NCI-H446 treated with DMSO at 0.1 percent for 48 hours (cell line): Measurements from ENCODE around the gene LY6G5C.

Experiments used
- DNase-seq: peaks from one replicate; lab custom pipeline; 2025; lab: John Stamatoyannopoulos, UW

Gene LY6G5C

DNA sequence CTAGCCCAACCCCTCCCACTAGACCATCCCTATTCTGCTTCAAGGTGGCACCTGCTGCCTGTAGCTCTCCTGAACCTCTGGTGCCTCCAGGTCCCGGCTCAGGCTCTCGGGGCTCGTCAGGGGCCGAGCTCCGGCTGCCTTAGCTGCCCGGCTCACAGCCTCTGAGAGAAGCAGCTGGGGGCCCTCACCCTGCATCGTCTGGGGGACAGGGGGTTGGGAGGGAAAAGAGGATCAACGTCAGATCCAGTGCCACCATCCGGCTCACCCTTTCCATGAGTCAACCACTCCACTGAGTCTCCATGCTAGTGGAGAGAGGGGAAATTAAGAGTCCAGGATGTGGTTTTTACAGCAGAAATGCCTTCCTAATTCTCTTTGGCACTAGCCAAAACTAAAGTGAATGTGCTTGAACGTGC lies 41.4 kb downstream of the LY6G5C start:
- no peak for DNase-seq

DNA sequence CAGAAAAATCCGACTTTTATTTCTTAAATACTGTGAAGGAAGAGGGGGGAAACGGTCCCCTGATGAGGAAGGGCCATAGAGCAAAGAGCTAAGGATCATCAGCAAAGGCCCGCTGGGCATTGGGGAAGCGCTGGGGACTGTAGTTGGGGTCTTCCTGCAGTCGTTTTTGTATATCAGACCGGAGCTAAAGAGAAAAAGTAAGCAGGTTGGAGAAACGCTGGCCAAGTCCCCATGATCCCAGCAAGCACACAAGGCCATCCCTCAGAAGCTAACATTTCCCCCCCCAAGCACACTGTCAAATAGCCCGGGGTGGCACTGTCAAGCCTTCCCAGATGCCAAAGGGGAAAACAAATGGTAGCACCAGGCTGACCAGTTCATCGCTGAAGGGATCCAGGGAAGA lies 41.8 kb downstream of the LY6G5C start:
- no peak for DNase-seq

DNA sequence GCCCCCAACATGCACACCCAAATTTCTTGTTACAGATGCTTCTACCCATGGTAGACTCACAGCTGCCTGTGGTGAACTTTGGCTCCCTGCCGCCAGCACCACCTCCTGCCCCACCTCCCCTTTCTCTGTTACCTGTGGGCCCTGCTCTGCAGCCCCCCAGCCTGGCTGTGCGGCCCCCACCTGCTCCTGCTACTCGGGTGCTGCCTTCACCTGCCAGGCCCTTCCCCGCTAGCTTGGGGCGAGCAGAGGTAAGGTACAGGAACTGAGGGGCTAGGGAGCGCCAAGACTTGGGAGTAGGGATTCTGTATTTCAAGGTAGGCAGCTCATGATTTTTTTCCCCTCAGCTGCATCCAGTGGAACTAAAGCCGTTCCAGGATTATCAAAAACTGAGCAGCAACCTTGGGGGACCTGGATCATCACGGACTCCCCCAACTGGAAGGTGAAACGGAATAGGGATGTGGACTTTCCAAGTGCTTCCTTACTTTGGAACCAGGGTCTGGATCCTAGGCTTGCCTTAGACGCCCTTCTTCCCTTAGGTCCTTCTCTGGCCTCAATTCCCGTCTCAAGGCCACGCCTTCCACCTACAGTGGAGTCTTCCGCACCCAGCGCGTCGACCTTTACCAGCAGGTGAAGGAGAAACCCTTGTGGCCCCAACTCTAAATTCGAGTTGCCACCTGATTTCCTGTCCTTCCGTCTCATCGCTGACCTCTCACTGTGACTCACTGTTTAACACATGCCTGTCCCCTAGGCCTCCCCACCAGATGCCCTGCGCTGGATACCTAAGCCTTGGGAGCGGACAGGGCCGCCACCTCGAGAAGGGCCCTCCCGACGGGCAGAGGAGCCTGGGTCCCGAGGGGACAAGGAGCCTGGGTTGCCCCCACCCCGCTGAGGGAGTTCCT lies 43.9 kb downstream of the LY6G5C start:
- DNase-seq: no peak

DNA sequence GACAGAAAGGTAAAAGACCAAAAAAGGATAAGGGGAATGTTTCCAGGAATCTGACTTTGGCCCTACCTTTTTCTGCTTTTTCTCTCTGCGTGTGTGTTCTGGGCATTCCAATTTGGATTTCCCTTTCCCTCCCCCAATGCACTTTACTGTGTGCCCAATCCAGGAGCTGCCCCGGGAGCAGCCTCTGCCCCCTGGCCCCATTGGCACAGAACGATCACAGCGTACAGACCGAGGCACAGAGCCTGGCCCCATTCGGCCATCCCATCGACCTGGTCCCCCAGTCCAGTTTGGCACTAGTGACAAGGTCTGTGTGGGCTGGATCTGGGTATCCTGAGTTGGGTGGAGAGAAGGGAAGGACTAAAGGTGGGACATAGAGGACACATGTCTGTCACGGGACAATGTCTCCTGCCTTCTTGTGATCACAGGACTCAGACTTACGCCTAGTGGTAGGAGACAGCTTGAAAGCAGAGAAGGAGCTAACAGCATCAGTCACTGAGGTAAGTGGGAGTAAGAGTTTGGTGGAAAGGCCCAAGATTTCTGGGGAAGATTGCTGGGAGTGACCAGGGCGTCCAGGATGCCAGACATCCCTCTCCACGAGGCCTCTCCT lies 45.8 kb downstream of the LY6G5C start:
- no peak for DNase-seq

DNA sequence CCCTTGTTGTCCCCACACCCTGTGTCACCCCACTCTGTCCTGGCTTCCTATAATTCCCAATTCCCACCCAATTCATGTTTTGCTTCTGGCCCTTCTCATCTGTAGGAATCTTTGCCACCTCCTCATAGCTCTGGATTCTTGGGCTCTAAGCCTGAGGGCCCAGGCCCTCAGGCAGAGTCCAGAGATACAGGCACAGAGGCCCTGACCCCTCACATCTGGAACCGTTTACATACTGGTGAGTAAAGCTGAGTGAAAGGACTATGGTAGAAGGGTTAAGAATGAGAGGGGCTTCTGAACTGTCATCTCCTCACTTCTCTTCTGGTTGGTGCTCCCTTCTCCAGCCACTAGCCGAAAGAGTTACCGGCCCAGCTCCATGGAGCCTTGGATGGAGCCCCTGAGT lies 46.7 kb downstream of the LY6G5C start:
- DNase-seq: no peak

DNA sequence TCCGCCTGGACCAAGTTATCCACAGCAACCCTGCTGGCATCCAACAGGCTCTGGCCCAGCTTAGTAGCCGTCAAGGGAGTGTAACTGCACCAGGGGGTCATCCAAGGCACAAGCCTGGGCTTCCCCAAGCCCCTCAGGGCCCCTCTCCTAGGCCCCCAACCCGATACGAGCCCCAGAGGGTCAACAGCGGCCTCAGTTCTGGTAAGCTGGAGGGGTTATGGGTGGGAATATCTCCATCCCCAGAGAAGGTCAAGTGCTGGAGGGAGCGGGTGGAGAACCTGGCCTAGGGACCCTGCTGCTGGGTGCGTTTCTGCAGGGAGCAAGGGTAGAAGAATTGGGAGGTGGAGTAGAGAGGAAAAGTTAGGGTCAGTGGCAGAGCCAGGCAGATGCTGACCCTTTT lies 47.4 kb downstream of the LY6G5C start:
- no peak for DNase-seq

DNA sequence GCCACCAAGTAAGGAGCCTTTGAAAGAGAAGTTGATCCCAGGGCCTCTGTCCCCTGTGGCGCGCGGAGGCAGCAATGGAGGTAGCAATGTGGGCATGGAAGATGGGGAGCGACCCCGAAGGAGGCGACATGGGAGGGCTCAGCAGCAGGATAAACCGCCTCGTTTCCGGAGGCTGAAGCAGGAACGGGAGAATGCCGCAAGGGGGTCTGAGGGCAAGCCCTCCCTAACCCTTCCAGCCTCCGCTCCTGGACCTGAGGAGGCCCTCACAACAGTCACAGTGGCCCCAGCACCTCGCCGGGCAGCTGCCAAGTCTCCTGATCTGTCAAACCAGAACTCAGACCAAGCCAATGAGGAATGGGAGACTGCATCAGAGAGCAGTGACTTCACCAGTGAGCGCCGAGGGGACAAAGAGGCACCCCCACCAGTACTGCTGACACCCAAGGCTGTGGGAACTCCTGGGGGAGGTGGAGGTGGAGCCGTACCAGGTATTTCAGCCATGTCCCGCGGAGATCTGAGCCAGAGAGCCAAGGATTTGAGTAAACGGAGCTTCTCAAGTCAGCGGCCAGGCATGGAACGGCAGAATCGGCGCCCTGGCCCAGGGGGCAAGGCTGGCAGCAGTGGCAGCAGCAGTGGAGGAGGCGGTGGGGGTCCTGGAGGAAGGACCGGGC lies 48.5 kb downstream of the LY6G5C start:
- DNase-seq: no peak

DNA sequence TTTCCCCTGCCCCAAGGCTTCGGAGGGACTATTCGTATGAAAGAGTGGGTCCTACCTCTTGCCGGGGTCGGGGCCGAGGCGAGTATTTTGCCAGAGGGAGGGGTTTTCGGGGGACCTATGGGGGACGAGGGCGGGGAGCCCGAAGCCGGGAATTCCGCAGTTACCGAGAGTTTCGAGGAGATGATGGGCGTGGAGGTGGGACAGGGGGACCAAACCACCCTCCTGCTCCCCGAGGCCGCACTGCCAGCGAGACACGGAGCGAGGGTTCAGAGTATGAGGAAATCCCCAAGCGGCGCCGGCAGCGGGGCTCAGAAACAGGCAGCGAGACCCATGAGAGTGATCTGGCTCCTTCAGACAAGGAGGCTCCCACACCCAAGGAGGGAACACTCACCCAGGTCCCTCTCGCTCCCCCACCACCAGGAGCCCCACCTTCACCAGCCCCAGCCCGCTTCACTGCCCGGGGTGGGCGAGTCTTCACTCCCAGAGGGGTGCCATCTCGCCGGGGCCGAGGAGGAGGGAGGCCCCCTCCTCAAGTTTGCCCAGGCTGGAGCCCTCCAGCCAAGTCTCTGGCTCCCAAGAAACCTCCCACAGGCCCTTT lies 49.1 kb downstream of the LY6G5C start:
- DNase-seq: no peak

DNA sequence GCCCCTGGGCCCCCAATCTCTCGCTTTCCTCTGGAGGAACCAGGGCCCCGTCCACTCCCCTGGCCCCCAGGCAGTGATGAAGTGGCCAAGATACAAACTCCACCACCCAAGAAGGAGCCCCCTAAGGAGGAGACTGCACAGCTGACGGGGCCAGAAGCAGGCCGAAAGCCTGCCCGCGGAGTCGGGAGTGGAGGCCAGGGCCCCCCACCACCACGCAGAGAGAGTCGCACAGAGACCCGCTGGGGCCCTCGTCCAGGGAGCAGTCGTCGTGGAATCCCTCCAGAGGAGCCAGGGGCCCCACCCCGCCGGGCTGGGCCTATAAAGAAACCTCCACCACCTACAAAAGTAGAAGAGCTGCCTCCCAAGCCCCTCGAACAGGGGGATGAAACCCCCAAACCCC lies 49.7 kb downstream of the LY6G5C start:
- DNase-seq: no peak

DNA sequence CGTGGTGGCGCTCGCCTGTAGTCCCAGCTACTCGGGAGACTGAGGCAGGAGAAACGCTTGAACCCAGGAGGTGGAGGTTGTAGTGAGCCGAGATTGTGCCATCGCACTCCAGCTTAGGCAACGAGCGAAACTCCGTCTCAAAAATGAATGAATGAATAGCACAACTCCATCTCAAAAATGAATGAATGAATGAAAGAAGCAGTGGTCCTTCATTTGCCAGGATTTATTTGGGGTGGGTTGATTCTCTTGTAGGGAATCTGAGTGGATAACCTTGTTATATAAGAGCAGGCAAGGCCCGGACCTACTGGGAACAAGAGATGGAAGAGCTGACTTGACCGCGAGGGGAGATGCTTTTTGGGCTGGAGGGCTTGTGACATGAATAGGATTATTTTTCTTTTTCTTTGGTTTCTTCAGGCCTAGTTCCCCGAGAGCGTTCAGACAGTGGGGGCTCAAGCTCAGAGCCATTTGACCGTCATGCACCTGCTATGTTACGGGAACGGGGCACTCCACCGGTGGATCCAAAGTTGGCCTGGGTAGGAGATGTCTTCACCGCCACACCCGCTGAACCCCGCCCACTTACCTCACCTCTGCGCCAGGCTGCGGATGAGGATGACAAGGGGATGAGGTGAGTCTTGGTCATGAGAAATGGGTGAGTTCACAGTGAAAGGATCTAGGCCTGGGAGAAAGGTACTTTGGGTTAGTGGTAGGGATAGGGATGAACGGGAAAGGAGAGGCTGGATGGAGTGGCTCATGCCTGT lies 50.5 kb downstream of the LY6G5C start:
- DNase-seq: no peak

DNA sequence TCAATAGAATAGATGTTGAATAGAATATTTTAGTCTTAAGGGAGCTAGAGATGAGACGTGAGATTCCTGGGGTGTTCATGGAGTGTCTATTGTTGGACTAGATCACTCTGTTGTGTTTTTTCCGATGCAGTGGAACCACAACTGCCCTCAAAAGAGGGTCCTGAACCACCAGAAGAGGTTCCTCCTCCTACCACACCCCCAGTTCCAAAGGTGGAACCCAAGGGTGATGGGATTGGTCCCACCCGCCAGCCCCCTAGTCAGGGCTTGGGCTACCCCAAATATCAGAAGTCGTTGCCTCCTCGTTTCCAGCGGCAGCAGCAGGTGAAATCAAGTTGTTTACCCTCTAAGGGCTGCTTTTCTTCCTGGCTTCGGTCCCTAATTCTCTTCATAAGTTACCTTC lies 51.9 kb downstream of the LY6G5C start:
- DNase-seq: no peak

DNA sequence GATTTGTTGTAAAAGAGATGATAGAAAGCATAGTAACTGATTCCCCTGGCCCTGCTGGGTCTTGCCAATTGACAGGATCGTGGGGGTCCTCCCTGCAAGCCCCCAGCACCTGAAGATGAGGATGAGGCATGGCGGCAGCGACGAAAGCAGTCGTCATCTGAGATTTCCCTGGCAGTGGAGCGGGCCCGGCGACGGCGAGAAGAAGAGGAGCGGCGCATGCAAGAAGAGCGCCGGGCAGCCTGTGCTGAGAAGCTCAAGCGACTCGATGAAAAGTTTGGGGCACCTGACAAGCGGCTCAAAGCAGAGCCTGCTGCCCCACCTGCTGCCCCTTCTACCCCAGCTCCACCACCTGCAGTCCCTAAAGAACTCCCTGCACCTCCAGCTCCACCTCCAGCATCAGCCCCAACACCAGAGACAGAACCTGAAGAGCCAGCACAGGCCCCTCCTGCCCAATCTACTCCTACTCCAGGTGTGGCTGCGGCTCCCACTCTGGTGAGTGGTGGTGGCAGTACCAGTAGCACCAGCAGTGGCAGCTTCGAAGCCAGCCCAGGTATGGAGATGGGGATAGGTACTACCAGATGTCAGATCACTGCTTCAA lies 53.1 kb downstream of the LY6G5C start:
- DNase-seq: no peak

DNA sequence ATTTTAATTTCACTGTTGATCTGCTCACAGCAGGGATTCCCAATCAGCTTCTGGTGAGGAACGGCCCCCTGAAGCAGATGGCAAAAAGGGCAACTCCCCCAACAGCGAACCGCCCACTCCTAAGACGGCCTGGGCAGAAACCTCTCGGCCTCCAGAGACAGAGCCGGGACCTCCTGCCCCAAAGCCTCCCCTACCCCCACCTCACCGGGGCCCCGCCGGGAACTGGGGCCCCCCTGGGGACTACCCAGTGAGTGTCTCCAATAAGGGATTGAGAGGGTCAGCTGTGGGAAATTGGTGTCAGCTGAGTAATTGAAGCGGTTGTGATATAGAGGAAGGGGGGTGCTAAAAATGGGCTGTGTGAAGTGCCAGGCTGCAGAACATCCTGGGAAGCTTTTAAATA lies 53.9 kb downstream of the LY6G5C start:
- DNase-seq: no peak
